DOHH2 (cell line): ENCODE results near the gene FNDC3B.

Experiments used
- H3F3A ChIP-seq: fragments of 200-600 bp; sonication (generic), shearing (Covaris generic); 2 replicates; pipeline ENCODE4 v1.6.0; 2016; ENCODE audit warnings: antibody characterized with exemption, mild to moderate bottlenecking; ENCODE audit not compliant: control insufficient read depth, insufficient read depth
- H3K27ac ChIP-seq: fragments of 200-600 bp; sonication (generic); 2 replicates; pipeline ENCODE4 v1.5.1; 2014; ENCODE audit warnings: low read depth, mild to moderate bottlenecking, low read length, moderate library complexity
- H3K27me3 ChIP-seq: fragments of 200-600 bp; sonication (generic); 2 replicates; pipeline ENCODE4 v1.6.1; 2014; ENCODE audit warnings: mild to moderate bottlenecking, low read length, mixed read lengths; ENCODE audit not compliant: control insufficient read depth
- H3K36me3 ChIP-seq: fragments of 200-600 bp; sonication (generic); 2 replicates; pipeline ENCODE4 v1.6.1; 2014; ENCODE audit warnings: mild to moderate bottlenecking, low read length, moderate library complexity, mixed read lengths; ENCODE audit not compliant: control insufficient read depth
- H3K4me1 ChIP-seq: fragments of 200-600 bp; sonication (generic); 2 replicates; pipeline ENCODE4 v1.6.1; 2014; ENCODE audit warnings: mild to moderate bottlenecking, low read length, mixed read lengths; ENCODE audit not compliant: control insufficient read depth
- H3K4me2 ChIP-seq: fragments of 200-600 bp; sonication (generic); 2 replicates; pipeline ENCODE4 v1.6.0; 2014; ENCODE audit warnings: mild to moderate bottlenecking, low read length, moderate library complexity
- H3K4me3 ChIP-seq: fragments of 200-600 bp; sonication (generic); 2 replicates; pipeline ENCODE4 v1.5.1; 2014; ENCODE audit warnings: mild to moderate bottlenecking, low read length, mixed read lengths
- H3K79me2 ChIP-seq: fragments of 200-600 bp; sonication (generic); 2 replicates; pipeline ENCODE4 v1.6.1; 2014; ENCODE audit warnings: mild to moderate bottlenecking, low read length, mixed read lengths; ENCODE audit not compliant: control insufficient read depth
- H3K9me2 ChIP-seq: fragments of 200-600 bp; sonication (generic); replicated peaks from 2 replicates; pipeline ENCODE4 v1.6.1; 2014; ENCODE audit warnings: mild to moderate bottlenecking, low read length, mixed read lengths; ENCODE audit not compliant: control insufficient read depth
- H3K9me3 ChIP-seq: fragments of 200-600 bp; sonication (generic); 2 replicates; pipeline ENCODE4 v1.6.1; 2014; ENCODE audit warnings: antibody characterized with exemption, low read length, mixed read lengths; ENCODE audit not compliant: control insufficient read depth, insufficient read depth
- H4K20me1 ChIP-seq: fragments of 200-600 bp; sonication (generic); 2 replicates; pipeline ENCODE4 v1.6.0; 2014; ENCODE audit warnings: low read depth, mild to moderate bottlenecking, antibody characterized with exemption, low read length, moderate library complexity; ENCODE audit not compliant: control insufficient read depth, insufficient read depth
- CTCF ChIP-seq: fragments of 200-600 bp; sonication (generic); IDR thresholded peaks from one replicate; pipeline ENCODE4 v1.5.1; 2014; ENCODE audit warnings: antibody characterized with exemption, mild to moderate bottlenecking, low read depth, low read length; ENCODE audit not compliant: poor library complexity, severe bottlenecking
- EZH2phosphoT487 ChIP-seq: fragments of 200-600 bp; sonication (generic); IDR thresholded peaks from 2 replicates; pipeline ENCODE4 v1.6.1; 2017; ENCODE audit warnings: borderline replicate concordance, mild to moderate bottlenecking, antibody characterized with exemption, low read length, moderate library complexity, mixed read lengths

Gene FNDC3B

GRCh38 chr3:172262991-172263608, 223.7 kb downstream of the FNDC3B start:
- no peaks in the 10 kb centered on the region for H3K4me1 ChIP-seq

GRCh38 chr3:172263781-172264486, 224.6 kb downstream of the FNDC3B start:
- Histone ChIP-seq H3K27me3 (no peaks in the 10 kb centered on the region), H3K36me3 (no peaks in the 10 kb centered on the region), H3K9me2 (no peaks in the 10 kb centered on the region)

More at GRCh38 chr3:172262991-172263608, 223.7 kb downstream of the FNDC3B start:
- Histone ChIP-seq H3K9me3 (no peaks in the 10 kb centered on the region), H3K27ac (no peak overlapping the region), H3K36me3 (no peaks in the 10 kb centered on the region), H4K20me1 (no peaks in the 10 kb centered on the region), H3K79me2 (no peaks in the 10 kb centered on the region), H3K4me3 (no peak overlapping the region), H3K9me2 (no peaks in the 10 kb centered on the region), H3K4me2 (no peak overlapping the region), H3F3A (no peaks in the 10 kb centered on the region), H3K27me3 (no peaks in the 10 kb centered on the region)
- no peak for TF ChIP-seq CTCF
- no peak for TF ChIP-seq EZH2phosphoT487

GRCh38 chr3:172266103-172266502, 226.7 kb downstream of the FNDC3B start:
- no peak overlapping the region for H3K4me2 ChIP-seq
- H3K9me3 ChIP-seq: no peaks in the 10 kb centered on the region
- H3K9me2 ChIP-seq: no peaks in the 10 kb centered on the region
- no peak overlapping the region for H3K27ac ChIP-seq
- TF ChIP-seq CTCF (no peak), EZH2phosphoT487 (no peak)
- H3F3A ChIP-seq: no peaks in the 10 kb centered on the region
- H3K36me3 ChIP-seq: no peaks in the 10 kb centered on the region
- H3K79me2 ChIP-seq: no peaks in the 10 kb centered on the region
- no peak overlapping the region for H3K4me3 ChIP-seq
- H3K4me1 ChIP-seq: no peaks in the 10 kb centered on the region
- no peaks in the 10 kb centered on the region for H4K20me1 ChIP-seq
- H3K27me3 ChIP-seq: no peaks in the 10 kb centered on the region

More at GRCh38 chr3:172263781-172264486, 224.6 kb downstream of the FNDC3B start:
- Histone ChIP-seq H3K4me3 (no peak overlapping the region), H3K27ac (no peak overlapping the region), H3K9me3 (no peaks in the 10 kb centered on the region), H3K4me2 (no peak overlapping the region), H3K79me2 (no peaks in the 10 kb centered on the region), H3F3A (no peaks in the 10 kb centered on the region), H3K4me1 (no peaks in the 10 kb centered on the region), H4K20me1 (no peaks in the 10 kb centered on the region)
- TF ChIP-seq CTCF (no peak), EZH2phosphoT487 (no peak)
